Posterior cingulate gyrus (tissue), 11 donors: ENCODE measurements around the gene BICRA.
"Not testable (repeated sequence)": the region's sequence is repeated elsewhere in the genome, so short reads cannot be mapped to it uniquely, and the experiment has no call there.

Experiments
- DNase-seq, 10 donors: peaks; one replicate each; pipeline versions ENCODE4 v3.0.0 to v3.0.0-alpha.2; 2020 to 2021; ENCODE audit warnings: mixed read lengths in 3 of 10
- intact Hi-C: fragments of 100-400 bp; cut with DNase I; formaldehyde crosslinking; loops from one replicate; pipeline ENCODE4 v1.15.1; 2023

BICRA gene

GRCh38 chr19:47657719-47658118 lies 48.8 kb downstream of the BICRA start:
- DNase-seq = peak in 2 of 10 donors; percentile 2
- intact Hi-C loops = loop anchor here (5.0 kb wide), 1 partner anchor 35 kb away; no protein-coding TSS in a partner anchor

- DNase-seq = peak in 4 of 10 donors; percentile 16 to 83 (median 76)
- intact Hi-C loops = loop anchor here (5.0 kb wide), 1 partner anchor 36 kb away; no protein-coding TSS in a partner anchor
Measured at GRCh38 chr19:47658431-47659348, 49.8 kb downstream of the BICRA start.

- DNase-seq = peak in 2 of 10 donors; percentile 19 to 35
- intact Hi-C loops = no loop called here
Measured at GRCh38 chr19:47660435-47660832, 51.5 kb downstream of the BICRA start.

- intact Hi-C loops = no loop called here
- DNase-seq = peak in 3 of 10 donors; percentile 68 to 86 (median 77)
Measured at GRCh38 chr19:47661161-47661560, 52.2 kb downstream of the BICRA start.

- DNase-seq = peak in 2 of 10 donors; percentile 1 to 26
- intact Hi-C loops = no loop called here
Measured at GRCh38 chr19:47661611-47662010, 52.7 kb downstream of the BICRA start.

- intact Hi-C loops = no loop called here
- DNase-seq = peak in 1 of 10 donors; percentile 4
Measured at GRCh38 chr19:47663435-47663910, 54.5 kb downstream of the BICRA start.

- intact Hi-C loops = no loop called here
- peak; percentile 30 to 90 (median 58) for DNase-seq
Measured at GRCh38 chr19:47663911-47664771, 55.2 kb downstream of the BICRA start.

- DNase-seq = peak in 3 of 10 donors; percentile 39 to 62 (median 47)
- intact Hi-C loops = not testable (repeated sequence)
Measured at GRCh38 chr19:47668556-47668955, 59.6 kb downstream of the BICRA start.

- peak in 2 of 10 donors; percentile 22 to 33 for DNase-seq
- intact Hi-C loops = no loop called here
Measured at GRCh38 chr19:47670736-47671135, 61.8 kb downstream of the BICRA start.

- DNase-seq = no peak
- intact Hi-C loops = no loop called here
Measured at GRCh38 chr19:47671499-47671898, 62.6 kb downstream of the BICRA start.

- intact Hi-C loops = no loop called here
- DNase-seq = peak in 3 of 10 donors; percentile 12 to 28 (median 27)
Measured at GRCh38 chr19:47673426-47673825, 64.5 kb downstream of the BICRA start.

GRCh38 chr19:47674548-47674947 lies 65.6 kb downstream of the BICRA start:
- intact Hi-C loops = no loop called here
- DNase-seq = peak in 3 of 10 donors; percentile 13 to 45 (median 29)

GRCh38 chr19:47675271-47675670 lies 66.3 kb downstream of the BICRA start:
- DNase-seq = peak in 1 of 10 donors; percentile 67
- intact Hi-C loops = no loop called here

- peak in 1 of 10 donors; percentile 44 for DNase-seq
Measured at GRCh38 chr19:47675859-47676258, 66.9 kb downstream of the BICRA start.

GRCh38 chr19:47676811-47677210 lies 67.9 kb downstream of the BICRA start:
- peak in 2 of 10 donors; percentile 13 to 63 for DNase-seq
- intact Hi-C loops = no loop called here

More at GRCh38 chr19:47675859-47676258, 66.9 kb downstream of the BICRA start:
- intact Hi-C loops = no loop called here

- DNase-seq = peak in 1 of 10 donors; percentile 74
- intact Hi-C loops = no loop called here
Measured at GRCh38 chr19:47679251-47679900, 70.4 kb downstream of the BICRA start.

- intact Hi-C loops = no loop called here
- DNase-seq = peak in 2 of 10 donors; percentile 50 to 71
Measured at GRCh38 chr19:47679922-47680857, 71.3 kb downstream of the BICRA start.

- DNase-seq = peak in 2 of 10 donors; percentile 53 to 54
Measured at GRCh38 chr19:47680858-47681332, 72.0 kb downstream of the BICRA start.

GRCh38 chr19:47681388-47681787 lies 72.5 kb downstream of the BICRA start:
- no peak for DNase-seq
- intact Hi-C loops = no loop called here

More at GRCh38 chr19:47680858-47681332, 72.0 kb downstream of the BICRA start:
- intact Hi-C loops = no loop called here
